ENCODE measurements around the gene CAPN2.

DNA sequence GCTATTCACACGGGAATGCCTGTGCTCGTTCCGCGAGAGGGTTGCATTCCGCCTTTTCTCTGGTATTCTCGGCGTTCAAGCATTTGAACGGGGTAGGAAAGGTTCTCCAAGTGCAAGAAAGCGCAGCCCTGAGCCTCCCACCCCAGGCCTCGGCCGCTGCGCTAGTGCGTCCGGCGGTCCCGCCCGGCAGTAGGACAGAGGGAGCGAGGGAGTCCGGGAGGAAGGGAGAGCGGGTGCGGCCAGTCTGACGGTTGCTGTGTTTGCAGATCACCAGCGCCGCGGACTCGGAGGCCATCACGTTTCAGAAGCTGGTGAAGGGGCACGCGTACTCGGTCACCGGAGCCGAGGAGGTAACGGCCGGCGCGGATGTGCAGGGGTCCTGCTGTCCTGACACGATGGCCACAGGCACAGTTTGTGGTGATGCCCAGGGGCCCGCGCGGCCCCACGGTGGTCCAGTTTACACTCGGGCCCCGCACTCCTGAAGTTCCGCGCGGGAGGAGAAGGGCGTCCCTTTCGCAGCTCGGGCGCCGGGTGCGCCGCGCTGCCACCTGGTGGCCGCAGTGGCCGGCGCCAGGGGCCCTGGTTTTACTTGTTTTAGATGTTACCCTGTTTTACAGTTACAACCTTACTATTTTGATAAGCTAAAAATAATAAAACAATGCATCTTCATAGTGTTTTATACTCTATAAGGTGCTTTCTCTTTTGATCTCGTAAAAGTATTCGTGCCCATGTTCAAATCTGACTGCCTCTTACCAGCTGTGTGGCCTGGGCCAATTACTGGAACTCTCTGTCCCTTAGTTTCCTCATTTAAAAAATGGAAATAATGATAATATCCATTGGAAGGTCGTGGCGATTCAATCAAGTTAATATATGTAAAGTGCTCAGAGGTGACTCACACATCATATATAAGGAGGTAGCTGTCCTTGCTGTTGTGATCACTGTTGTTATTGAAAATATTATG, 36.7 kb downstream of the CAPN2 start:
- TF ChIP-seq POLR2A (IDR thresholded peaks at IDR 0.05; ENCODE audit: low read depth, low read length) (no peak), POLR2AphosphoS5 (IDR thresholded peaks at IDR 0.05; ENCODE audit: low read depth, low read length) (no peak), TAF1 (IDR thresholded peaks at IDR 0.05; ENCODE audit: borderline replicate concordance, low read depth, low read length) (no peak)

Measured in GM12892 (cell line).